ENCODE measurements around the gene CHRM5. TPM values are rescaled to one million over a fixed set of nuclear protein-coding genes. Genes with fewer than 3 reads are reported as not detected.
A peak's percentile ranks its signal among the peaks of the same experiment; 100 is the strongest.
"Not testable (repeated sequence)": the region's sequence is repeated elsewhere in the genome, so short reads cannot be mapped to it uniquely, and the experiment has no call there.

CHRM5 gene
- polyA plus RNA-seq, 1 donor = 0.08 TPM

GRCh38 chr15:33988384-33988783 lies 20.1 kb downstream of the CHRM5 start:
- DNase-seq = no peak

GRCh38 chr15:33994005-33994615 lies 25.8 kb downstream of the CHRM5 start:
- DNase-seq = no peak

DNA sequence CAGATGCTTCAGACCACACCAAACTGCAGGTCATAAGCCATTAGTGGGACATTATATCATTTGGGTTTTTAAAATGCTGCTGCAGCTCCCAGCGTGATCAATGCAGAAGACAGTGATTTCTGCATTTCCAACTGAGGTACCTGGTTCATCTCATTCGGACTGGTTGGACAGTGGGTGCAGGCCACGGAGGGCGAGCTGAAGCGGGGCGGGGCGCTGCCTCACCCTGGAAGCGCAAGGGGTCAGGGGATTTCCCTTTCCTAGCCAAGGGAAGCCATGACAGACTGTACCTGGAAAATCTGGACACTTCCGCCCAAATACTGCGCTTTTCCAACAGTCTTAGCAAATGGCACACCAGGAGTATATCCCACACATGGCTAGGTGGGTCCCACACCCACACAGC lies 27.4 kb downstream of the CHRM5 start:
- DNase-seq = not testable (repeated sequence)

GRCh38 chr15:34001536-34001935 lies 33.2 kb downstream of the CHRM5 start:
- no peak for DNase-seq

- DNase-seq = no peak
Measured at GRCh38 chr15:34006381-34006780, 38.1 kb downstream of the CHRM5 start.

GRCh38 chr15:34009656-34010055 lies 41.4 kb downstream of the CHRM5 start:
- DNase-seq = no peak

- DNase-seq = no peak
Measured at GRCh38 chr15:34010921-34011320, 42.6 kb downstream of the CHRM5 start.

GRCh38 chr15:34011481-34011880 lies 43.2 kb downstream of the CHRM5 start:
- DNase-seq = peak; percentile 26

DNA sequence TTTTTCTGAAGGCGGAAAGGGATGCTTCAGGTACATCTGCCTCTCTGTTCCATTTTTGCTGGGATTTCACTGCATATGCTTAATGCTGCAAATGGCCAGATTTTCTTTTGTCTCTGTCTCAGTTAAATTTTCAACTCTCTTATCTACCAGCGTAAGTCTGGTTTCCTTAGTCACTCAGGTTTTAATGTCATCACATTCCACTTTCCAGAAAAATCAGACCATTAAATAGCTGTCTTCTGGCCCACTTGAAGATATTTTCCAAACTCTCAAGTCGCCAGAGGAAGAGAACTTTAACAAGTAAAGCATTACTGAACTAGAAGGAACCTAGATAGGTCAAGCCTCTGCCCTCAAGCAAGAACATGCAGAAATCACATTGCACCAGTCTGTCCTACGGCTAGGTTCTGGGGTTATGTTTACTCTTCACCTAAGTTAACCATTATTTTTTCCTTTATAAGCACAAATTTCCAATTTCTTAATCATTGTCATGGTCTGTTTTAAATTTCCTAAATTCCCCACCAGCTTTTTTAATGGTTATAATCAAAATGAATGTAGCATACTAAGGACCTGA lies 44.2 kb downstream of the CHRM5 start:
- DNase-seq = no peak

DNA sequence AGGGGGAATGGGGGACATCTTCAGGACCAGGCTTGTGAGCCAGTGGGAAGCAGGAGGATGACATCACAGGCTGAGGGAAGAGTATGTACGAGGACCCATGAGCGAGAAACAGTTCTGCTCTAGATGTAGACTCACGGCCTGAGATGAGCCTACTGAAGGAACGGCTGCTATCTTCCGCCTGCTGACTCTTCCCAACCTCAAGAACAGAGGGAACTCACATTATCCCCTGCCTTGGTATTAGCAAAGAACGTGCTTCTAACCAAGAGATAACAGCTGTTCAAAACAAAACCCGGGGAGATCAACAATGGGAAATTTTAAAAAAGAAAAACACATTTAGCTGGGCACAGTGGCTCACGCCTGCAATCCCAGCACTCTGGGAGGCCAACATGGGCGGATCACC lies 45.4 kb downstream of the CHRM5 start:
- no peak for DNase-seq

GRCh38 chr15:34014556-34014955 lies 46.3 kb downstream of the CHRM5 start:
- no peak for DNase-seq

DNA sequence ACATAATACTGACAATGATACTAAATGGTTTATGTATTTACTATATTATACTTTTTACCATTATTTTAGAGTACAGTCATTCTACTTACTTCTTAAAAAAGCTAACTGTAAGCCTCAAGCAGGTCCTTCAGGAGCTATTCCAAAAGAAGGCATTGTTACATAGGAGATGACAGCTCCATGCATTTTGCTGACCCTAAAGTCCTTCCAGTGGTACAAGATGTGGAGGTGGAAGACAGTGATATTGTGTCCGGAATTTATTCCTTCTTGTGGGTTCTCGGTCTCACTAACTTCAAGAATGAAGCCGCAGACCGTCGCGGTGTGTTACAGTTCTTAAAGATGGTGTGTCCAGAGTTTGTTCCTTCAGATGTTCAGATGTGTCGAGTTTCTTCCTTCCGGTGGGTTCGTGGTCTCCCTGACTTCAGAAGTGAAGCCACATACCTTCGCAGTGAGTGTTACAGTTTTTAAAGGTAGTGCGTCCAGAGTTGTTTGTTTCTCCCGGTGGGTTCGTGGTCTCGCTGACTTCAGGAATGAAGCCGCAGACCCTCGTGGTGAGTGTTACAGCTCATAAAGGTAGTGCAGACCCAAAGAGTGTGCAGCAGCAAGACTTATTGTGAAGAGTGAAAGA lies 49.8 kb downstream of the CHRM5 start:
- DNase-seq = no peak

DNA sequence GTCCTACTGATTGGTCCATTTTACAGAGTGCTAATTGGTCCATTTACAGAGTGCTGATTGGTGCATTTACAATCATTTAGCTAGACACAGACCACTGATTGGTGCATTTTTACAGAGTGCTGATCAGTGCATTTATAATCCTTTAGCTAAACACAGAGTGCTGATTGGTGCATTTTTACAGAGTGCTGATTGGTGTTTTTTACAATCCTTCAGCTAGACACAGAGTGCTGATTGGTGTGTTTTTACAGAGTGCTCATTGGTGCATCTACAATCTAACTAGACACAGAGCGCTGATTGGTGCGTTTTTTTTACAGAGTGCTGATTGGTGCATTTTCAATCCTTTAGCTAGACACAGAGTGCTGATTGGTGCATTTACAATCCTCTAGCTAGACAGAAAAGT lies 50.4 kb downstream of the CHRM5 start:
- not testable (repeated sequence) for DNase-seq

- no peak for DNase-seq
Measured at GRCh38 chr15:34019369-34019990, 51.2 kb downstream of the CHRM5 start.

DNA sequence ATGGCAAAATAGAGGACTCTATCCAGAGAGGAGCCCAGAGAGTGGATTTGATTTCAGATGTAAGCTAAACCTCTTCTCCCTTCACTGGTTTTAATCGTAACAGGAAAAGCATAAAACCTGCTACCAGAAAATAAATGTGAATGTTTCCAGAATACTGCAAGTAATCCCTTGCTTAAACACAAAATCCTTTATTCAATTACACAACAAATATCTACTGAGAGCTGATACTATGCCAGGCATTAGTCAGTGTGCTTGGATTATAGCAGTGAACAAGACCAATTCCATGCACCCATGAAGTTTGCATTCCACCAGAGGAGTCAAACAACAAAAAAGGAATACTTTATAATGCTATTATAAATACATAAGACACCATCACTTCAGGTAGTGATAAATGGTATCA lies 55.6 kb downstream of the CHRM5 start:
- DNase-seq = no peak

- DNase-seq = no peak
Measured at GRCh38 chr15:34025252-34025651, 57.0 kb downstream of the CHRM5 start.

- no peak for DNase-seq
Measured at GRCh38 chr15:34027606-34028005, 59.3 kb downstream of the CHRM5 start.

- no peak for DNase-seq
Measured at GRCh38 chr15:34031987-34032760, 63.9 kb downstream of the CHRM5 start.

- peak; percentile 90 for DNase-seq
Measured at GRCh38 chr15:34038023-34038870, 70.0 kb downstream of the CHRM5 start.

DNA sequence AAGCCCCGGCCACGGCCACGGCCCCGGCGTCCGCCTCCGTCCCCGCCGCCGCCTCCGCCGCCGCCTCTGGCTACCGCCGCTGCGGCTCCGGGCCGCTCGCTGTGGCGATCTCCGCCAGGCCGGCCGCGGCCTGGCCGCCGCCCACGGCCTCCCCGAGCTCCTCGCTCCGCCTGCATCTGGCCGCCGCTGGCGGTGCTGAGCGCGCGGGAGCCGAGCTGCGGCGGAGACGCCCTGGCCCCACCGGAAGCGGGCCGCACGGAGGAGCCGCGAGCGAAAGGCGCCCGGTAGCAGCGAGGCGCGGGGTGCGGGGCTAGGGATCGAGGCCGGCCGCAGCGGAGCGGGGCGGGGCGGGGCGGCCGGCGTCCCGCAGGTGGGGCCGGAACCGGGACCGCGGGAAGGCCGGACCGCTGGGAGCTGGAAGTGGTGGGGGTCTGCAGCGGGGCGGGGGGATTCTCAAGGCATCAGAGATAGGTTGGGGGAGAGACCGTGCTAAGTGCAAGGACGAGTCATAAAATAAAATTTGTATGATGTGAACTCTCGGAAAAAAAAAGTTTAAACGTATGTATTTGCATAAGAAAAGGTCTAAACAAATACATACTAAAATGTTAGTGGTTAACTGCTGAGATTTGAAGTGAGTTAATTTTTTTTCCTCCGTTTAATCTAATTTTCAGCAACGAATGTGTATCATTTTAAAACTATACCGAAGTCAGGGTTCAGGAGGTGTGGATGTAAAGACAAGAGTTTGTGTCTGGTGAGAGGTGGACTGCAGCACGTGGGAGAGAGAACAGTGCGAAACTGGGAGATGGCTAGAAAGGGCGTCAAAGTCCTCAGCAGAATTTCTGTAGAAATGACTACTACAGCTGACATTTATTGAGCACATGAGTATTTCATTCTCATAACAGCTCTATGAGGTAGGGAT lies 70.8 kb downstream of the CHRM5 start, which contains the start of gene AVEN:
Gene AVEN (minus strand): TSS at position 334 of the 919 bp plus-strand sequence. CDS start 158 bp downstream, at position 176.
- peak; percentile 71 for DNase-seq

DNA sequence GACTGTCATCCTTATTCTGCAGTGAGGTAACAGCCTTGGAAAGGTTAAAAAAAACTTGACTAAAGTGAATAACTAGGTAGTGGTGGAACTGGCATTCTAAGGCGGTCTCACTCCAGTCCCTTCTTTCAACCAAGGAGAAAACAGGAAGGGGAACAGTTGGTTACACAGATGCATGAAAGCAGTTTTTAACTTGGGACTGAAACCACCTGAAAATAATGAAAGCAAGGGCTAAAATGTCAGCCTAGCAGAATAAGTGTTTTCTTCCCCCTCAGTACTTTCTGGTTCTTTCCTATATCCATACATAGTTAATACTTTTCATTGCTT lies 71.5 kb downstream of the CHRM5 start:
- DNase-seq = no peak
